ENCODE results near the gene ADCY1. TPM values are rescaled to one million over a fixed set of nuclear protein-coding genes. Genes with fewer than 3 reads are reported as not detected.

The ADCY1 gene
- total RNA-seq, 1 donor from 2014 or later = 13.7 TPM

DNA sequence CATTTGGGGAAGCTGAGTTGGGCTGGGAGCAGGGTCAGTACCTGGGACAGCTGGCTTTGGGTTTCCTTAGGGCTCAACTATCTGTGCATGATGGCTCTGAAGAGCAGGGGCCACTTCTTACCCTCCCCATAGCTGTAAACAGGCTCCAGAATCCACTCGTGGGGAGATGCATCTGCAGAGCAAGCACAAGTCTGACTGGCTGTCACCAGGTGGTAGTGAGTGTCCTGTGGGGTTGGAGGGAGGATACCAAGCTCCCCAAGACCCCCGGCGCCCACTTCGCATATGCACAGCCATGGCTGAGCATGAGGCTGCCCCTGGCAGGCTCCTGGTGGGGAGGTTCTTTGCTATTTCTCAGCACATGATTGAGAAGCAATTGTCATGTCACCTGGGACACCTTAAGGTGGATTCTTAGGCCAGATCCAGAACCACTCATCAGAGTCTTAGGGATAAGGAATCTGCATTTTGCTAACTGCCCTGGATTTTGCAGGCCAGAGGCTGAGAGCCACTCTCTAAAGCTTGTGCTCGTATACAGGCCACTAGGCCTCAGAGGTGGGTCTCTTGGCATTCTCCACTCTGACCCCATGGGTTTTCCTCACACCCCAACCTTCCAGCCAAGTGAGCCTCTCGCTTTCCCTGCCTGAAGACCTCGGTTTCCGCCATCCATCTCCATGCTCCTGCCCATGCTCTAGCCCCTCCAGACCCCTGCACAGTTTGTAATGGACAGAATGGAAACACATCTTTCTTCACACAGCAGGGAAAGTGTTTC is 53.7 kb downstream of the ADCY1 start:
- Mint-ChIP-seq H3K27ac (ENCODE audit: unreplicated experiment) (no peak overlapping the region), H3K4me1 (no peaks in the 10 kb centered on the region), H3K27me3 (ENCODE audit: low read depth) (no peaks in the 10 kb centered on the region), H3K4me3 (no peak overlapping the region), H3K36me3 (ENCODE audit: low read depth) (peaks cover 18% of the 10 kb centered on the region), H3K9me3 (peaks cover 8% of the 10 kb centered on the region)
- no peak for DNase-seq (ENCODE audit: low read depth, low spot score)
- TF ChIP-seq CTCF (conservative IDR thresholded peaks at IDR 0.05) = no peak

DNA sequence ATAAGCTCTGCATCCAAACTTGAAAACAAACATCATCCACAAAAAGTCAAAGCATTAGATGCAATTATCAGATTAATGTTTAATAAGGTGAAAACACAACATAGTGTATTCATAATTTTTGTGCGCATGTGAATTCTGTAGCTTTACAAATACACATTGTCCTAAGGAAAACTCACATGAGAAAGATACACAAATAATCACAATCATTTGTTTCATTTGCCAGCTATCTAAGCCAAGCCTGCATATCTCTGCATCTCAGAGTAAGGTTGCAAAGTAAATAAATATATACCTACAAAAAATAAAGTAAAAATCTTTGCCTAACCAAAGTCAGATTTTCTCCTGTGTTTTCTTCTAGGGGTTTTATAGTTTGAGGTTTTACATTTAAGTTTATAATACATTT is 57.4 kb downstream of the ADCY1 start:
- no peaks in the 10 kb centered on the region for H3K27me3 Mint-ChIP-seq (ENCODE audit: low read depth)
- H3K27ac Mint-ChIP-seq (ENCODE audit: unreplicated experiment) = no peak overlapping the region
- TF ChIP-seq CTCF (conservative IDR thresholded peaks at IDR 0.05) = no peak
- DNase-seq (ENCODE audit: low read depth, low spot score) = no peak
- peaks cover 11% of the 10 kb centered on the region for H3K9me3 Mint-ChIP-seq
- H3K4me1 Mint-ChIP-seq = no peaks in the 10 kb centered on the region
- no peak overlapping the region for H3K4me3 Mint-ChIP-seq
- peaks cover 18% of the 10 kb centered on the region for H3K36me3 Mint-ChIP-seq (ENCODE audit: low read depth)

DNA sequence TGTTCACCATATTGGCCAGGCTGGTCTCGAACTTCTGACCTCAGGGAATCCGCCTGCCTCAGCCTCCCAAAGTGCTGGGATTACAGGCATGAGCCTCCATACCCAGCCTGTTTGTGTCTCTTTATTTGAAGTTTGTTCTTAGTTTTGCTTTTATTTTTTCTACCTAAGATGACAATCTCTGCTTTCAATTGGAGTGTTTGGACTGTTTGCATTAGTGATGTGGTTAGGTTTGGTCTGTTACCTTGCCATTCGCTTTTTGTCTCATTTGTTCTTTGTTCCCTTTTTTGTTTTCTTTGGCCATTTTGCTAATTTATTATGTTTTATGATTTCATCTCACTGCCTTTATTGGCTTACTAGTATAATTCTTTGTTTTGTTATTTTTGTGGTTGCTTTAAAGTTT is 62.6 kb downstream of the ADCY1 start:
- no peak overlapping the region for H3K4me3 Mint-ChIP-seq
- H3K27me3 Mint-ChIP-seq (ENCODE audit: low read depth) = no peaks in the 10 kb centered on the region
- no peak for TF ChIP-seq CTCF (conservative IDR thresholded peaks at IDR 0.05)
- DNase-seq (ENCODE audit: low read depth, low spot score) = no peak
- H3K27ac Mint-ChIP-seq (ENCODE audit: unreplicated experiment) = no peak overlapping the region
- H3K4me1 Mint-ChIP-seq = peaks cover 9% of the 10 kb centered on the region
- H3K9me3 Mint-ChIP-seq = peaks cover 3% of the 10 kb centered on the region
- H3K36me3 Mint-ChIP-seq (ENCODE audit: low read depth) = peaks cover 4% of the 10 kb centered on the region

GRCh38 chr7:45638916-45639315 is 64.7 kb downstream of the ADCY1 start:
- no peak for DNase-seq (ENCODE audit: low read depth, low spot score)
- Mint-ChIP-seq H3K27me3 (ENCODE audit: low read depth) (no peaks in the 10 kb centered on the region), H3K4me3 (no peak overlapping the region), H3K36me3 (ENCODE audit: low read depth) (peaks cover 4% of the 10 kb centered on the region), H3K27ac (ENCODE audit: unreplicated experiment) (no peak overlapping the region), H3K9me3 (peaks cover 1% of the 10 kb centered on the region), H3K4me1 (peaks cover 9% of the 10 kb centered on the region)
- TF ChIP-seq CTCF (conservative IDR thresholded peaks at IDR 0.05) = no peak

- TF ChIP-seq CTCF (conservative IDR thresholded peaks at IDR 0.05) = no peak
- Mint-ChIP-seq H3K27ac (ENCODE audit: unreplicated experiment) (no peak overlapping the region), H3K36me3 (ENCODE audit: low read depth) (peaks cover 4% of the 10 kb centered on the region), H3K4me3 (no peak overlapping the region), H3K27me3 (ENCODE audit: low read depth) (no peaks in the 10 kb centered on the region), H3K4me1 (peaks cover 9% of the 10 kb centered on the region), H3K9me3 (no peaks in the 10 kb centered on the region)
- no peak for DNase-seq (ENCODE audit: low read depth, low spot score)
These were observed 67.9 kb downstream of the ADCY1 start for GRCh38 chr7:45642044-45642443.

Data from neural crest cell (in vitro differentiated cells).